A673 (cell line): ENCODE results near the gene VEGFB.

Source experiments
- EZH2 ChIP-seq: fragments of 200-600 bp; sonication (generic); IDR thresholded peaks from 2 replicates; pipeline ENCODE4 v1.6.1; 2017; ENCODE audit warnings: borderline replicate concordance, low read depth, mild to moderate bottlenecking, mixed read lengths, antibody characterized with exemption, low read length; ENCODE audit not compliant: poor library complexity, severe bottlenecking
- TF ChIP-seq, protein P1 (sequence below): fragments of 300-800, 200-600 bp; sonication (generic); conservative IDR thresholded peaks from 2 replicates; pipeline ENCODE4 v1.5.1; 2017; ENCODE audit warnings: low read depth, mild to moderate bottlenecking, antibody characterized with exemption, low read length, moderate library complexity, mixed read lengths

DNA sequence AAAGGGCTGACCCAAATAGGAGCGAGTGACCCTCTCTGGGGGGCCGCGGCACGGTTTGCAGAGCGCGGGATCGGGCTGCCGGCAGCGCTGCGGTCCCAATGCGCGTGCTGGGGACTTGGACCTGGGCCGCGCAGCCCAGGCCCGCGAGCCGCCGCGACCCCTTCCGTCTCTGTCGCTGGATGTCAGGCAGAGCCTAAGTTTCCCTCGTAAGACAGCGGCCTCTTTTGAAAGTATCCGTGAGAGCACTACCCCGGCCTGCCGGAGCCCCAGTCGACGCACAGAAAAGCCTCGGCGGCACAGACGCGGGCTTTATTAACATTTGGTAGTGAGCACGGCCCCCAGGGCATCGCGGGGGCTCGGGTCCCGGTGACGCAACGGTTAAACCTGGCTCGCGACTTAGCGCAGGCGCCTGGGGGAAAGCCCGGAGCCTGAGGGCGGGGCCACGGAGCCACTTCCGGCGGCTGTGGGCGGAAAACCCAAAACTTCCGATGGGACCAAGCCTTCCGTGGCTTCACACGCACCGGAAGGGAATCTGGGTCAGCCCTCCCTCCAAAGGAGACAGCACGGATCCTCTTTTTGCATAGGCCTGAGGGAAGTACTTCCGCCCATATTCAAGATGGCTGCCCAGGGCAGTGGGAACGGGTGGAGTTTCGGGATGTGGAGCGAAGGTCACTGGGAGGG, 35.3 kb downstream of the VEGFB start:
- TF ChIP-seq, protein P1, sequence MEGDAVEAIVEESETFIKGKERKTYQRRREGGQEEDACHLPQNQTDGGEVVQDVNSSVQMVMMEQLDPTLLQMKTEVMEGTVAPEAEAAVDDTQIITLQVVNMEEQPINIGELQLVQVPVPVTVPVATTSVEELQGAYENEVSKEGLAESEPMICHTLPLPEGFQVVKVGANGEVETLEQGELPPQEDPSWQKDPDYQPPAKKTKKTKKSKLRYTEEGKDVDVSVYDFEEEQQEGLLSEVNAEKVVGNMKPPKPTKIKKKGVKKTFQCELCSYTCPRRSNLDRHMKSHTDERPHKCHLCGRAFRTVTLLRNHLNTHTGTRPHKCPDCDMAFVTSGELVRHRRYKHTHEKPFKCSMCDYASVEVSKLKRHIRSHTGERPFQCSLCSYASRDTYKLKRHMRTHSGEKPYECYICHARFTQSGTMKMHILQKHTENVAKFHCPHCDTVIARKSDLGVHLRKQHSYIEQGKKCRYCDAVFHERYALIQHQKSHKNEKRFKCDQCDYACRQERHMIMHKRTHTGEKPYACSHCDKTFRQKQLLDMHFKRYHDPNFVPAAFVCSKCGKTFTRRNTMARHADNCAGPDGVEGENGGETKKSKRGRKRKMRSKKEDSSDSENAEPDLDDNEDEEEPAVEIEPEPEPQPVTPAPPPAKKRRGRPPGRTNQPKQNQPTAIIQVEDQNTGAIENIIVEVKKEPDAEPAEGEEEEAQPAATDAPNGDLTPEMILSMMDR: 0 out of 2 replicates have a peak, but pooled peaks have one; percentile 22
- no peak for TF ChIP-seq EZH2
